Anterior cingulate cortex (tissue), 58 donors: Measurements from ENCODE around the gene FCHO1.
A peak's percentile ranks its signal among the peaks of the same experiment; 100 is the strongest.

Experiments used
- DNase-seq, 58 donors: peaks; one replicate each; lab custom pipeline; 2025; lab: John Stamatoyannopoulos, UW

The FCHO1 gene

GRCh38 chr19:17811681-17812080, 60.4 kb downstream of the FCHO1 start:
- no peak for DNase-seq

GRCh38 chr19:17812099-17812498, 60.8 kb downstream of the FCHO1 start:
- DNase-seq: no peak

GRCh38 chr19:17817668-17818363, 66.5 kb downstream of the FCHO1 start:
- no peak for DNase-seq

GRCh38 chr19:17821190-17821589, 69.9 kb downstream of the FCHO1 start, which contains the start of gene INSL3:
INSL3 (minus strand) TSS chr19:17821519; CDS start chr19:17821506, 13 bp downstream.
- no peak for DNase-seq

- no peak for DNase-seq
These were observed 73.1 kb downstream of the FCHO1 start for GRCh38 chr19:17824339-17824738.

GRCh38 chr19:17826508-17827056, 75.3 kb downstream of the FCHO1 start:
- DNase-seq: no peak

- peak in 42 of 58 donors; percentile 6 to 70 (median 38) for DNase-seq
These were observed 78.7 kb downstream of the FCHO1 start for GRCh38 chr19:17829855-17830566.

GRCh38 chr19:17830567-17831418, 79.5 kb downstream of the FCHO1 start:
- peak in 56 of 58 donors; percentile 14 to 95 (median 73) for DNase-seq

GRCh38 chr19:17831419-17831888, 80.2 kb downstream of the FCHO1 start:
- DNase-seq: peak in 1 of 58 donors; percentile 9

GRCh38 chr19:17832443-17833208, 81.3 kb downstream of the FCHO1 start:
- no peak for DNase-seq

GRCh38 chr19:17834350-17835181, 83.3 kb downstream of the FCHO1 start:
- no peak for DNase-seq

- no peak for DNase-seq
These were observed 84.1 kb downstream of the FCHO1 start for GRCh38 chr19:17835182-17836006.

GRCh38 chr19:17836530-17836929, 85.3 kb downstream of the FCHO1 start:
- DNase-seq: no peak

- no peak for DNase-seq
These were observed 86.7 kb downstream of the FCHO1 start for GRCh38 chr19:17837972-17838371.
